ENCODE results near the gene EMP3. TPM values are rescaled to one million over a fixed set of nuclear protein-coding genes. Genes with fewer than 3 reads are reported as not detected.

Gene EMP3
- total and polyA plus RNA-seq, 9 of the 15 experiments (the other 6 are each of a cell fraction or from before 2014, with no cell fraction given), result 123 to 386 (median 296) TPM

DNA sequence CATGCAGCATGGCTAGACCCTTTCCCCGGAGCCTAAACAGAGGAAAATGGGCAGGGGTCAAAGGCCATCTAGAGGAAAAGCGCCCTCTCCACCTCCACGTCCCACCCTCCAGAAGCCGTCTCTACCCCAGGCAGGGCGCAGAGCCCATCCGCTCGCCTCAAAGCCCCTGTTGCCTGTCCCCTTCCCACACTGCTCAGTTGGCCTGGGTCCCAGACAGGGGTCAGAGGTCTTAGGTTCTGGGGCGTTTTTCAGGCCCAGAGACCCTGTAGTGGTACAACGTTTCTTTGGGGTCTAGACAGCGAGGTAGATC is 38.1 kb downstream of the EMP3 start:
- DNase-seq (ENCODE audit: extremely low read depth in 1 of 4, low spot score in 3 of 4) (peak in 1 of 4 experiments; percentile 23), ATAC-seq (peak; percentile 9), FAIRE-seq (no peak)
- 0% methylated on average over 10 of the region's 10 CpGs for WGBS (ENCODE audit: insufficient coverage, low coverage, missing lambda C conversion rate)
- peak overlapping the region; percentile 52 for H3K4me3 ChIP-seq
- peak overlapping the region; percentile 93 for H2AFZ ChIP-seq (ENCODE audit: low read depth, low read length)
- CTCF ChIA-PET (ENCODE audit: low intra/inter-chr PET ratio), result no interaction called here
- intact Hi-C loops (cut with micrococcal nuclease), result loop anchor here (5.0 kb wide), 1 partner anchor 41 kb away; a partner anchor contains a TSS
- peaks cover 8 to 25% of the 10 kb centered on the region in 2 experiments for H3K4me1 ChIP-seq (replicated peaks in 1 of 2; ENCODE audit: control insufficient read depth in 2 of 2, insufficient read depth in 2 of 2, low read length in 2 of 2)
- TSS peak; percentile 86 for BruUV-seq (replicated peaks)
- peak overlapping the region; percentile 96 for H3K27ac ChIP-seq (ENCODE audit: extremely low read depth, low read depth, low read length)
- H3K79me2 ChIP-seq (ENCODE audit: control insufficient read depth, insufficient read depth, low read length), result peaks cover 4% of the 10 kb centered on the region; the same call in 1 of the 3 replicates
- in situ Hi-C loops (cut with MboI), result no loop called here
- peaks cover 3% of the 10 kb centered on the region; the same call in 2 of the 3 replicates for H3K36me3 ChIP-seq (ENCODE audit: control insufficient read depth, insufficient read depth, low read length)
- peak overlapping the region; percentile 93 to 96 for H3K9ac ChIP-seq (ENCODE audit: insufficient read depth in 1 of 2, low read depth in 2 of 2, low read length in 2 of 2)
- H4K20me1 ChIP-seq (replicated peaks; ENCODE audit: control insufficient read depth, insufficient read depth, low read length), result no peaks in the 10 kb centered on the region
- H3K4me2 ChIP-seq (ENCODE audit: insufficient read depth, low read length), result peak overlapping the region; percentile 98
- H3K9me1 ChIP-seq (ENCODE audit: control insufficient read depth, insufficient read depth, low read length), result no peaks in the 10 kb centered on the region
- POLR2A ChIA-PET, result interaction anchor here (0.6 to 2.5 kb wide), 14 partner anchors 9 to 1453 kb away, joined by 3 to 13 read pairs (median 4); partner anchors contain the start of gene KDELR1
- no peaks in the 10 kb centered on the region for H3K27me3 ChIP-seq (ENCODE audit: control insufficient read depth in 2 of 2, insufficient read depth in 2 of 2, low read length in 2 of 2)
- no peaks in the 10 kb centered on the region for H3K9me3 ChIP-seq (replicated peaks; ENCODE audit: control insufficient read depth, insufficient read depth, low read depth, low read length)
- TF ChIP-seq NR2C2 (CRISPR knock-in tag; IDR thresholded peaks at IDR 0.05), result peak; percentile 83
- peak; percentile 98 for TF ChIP-seq NR2C2 (tag; IDR thresholded peaks at IDR 0.05)
- TF ChIP-seq ZNF551 (CRISPR knock-in tag; IDR thresholded peaks at IDR 0.05), result no peak
- TF ChIP-seq TOE1 (IDR thresholded peaks at IDR 0.05; ENCODE audit: borderline replicate concordance), result peak; percentile 55; the same call in 1 of the 2 replicates
- TF ChIP-seq TOE1 (CRISPR knock-in tag; IDR thresholded peaks at IDR 0.05; ENCODE audit: borderline replicate concordance, low read depth), result 0 out of 2 replicates have a peak, but pooled peaks have one; percentile 11
- no peak for TF ChIP-seq ZNF699 (CRISPR knock-in tag; IDR thresholded peaks at IDR 0.05; ENCODE audit: insufficient replicate concordance)
- peak; percentile 32; the same call in 1 of the 2 replicates for TF ChIP-seq PHB (CRISPR knock-in tag; IDR thresholded peaks at IDR 0.05)
- TF ChIP-seq MTA2 (IDR thresholded peaks at IDR 0.05; ENCODE audit: low read depth), result peak; percentile 26; the same call in 1 of the 2 replicates
- peak; percentile 6; the same call in 1 of the 2 replicates for TF ChIP-seq TCF3 (CRISPR knock-in tag; IDR thresholded peaks at IDR 0.05)
- TF ChIP-seq ZNF217 (CRISPR knock-in tag; IDR thresholded peaks at IDR 0.05), result no peak
- 0 out of 2 replicates have a peak, but pooled peaks have one; percentile 9 for TF ChIP-seq ETV1 (tag; conservative IDR thresholded peaks at IDR 0.05; ENCODE audit: low read depth)
- TF ChIP-seq XRCC5 (IDR thresholded peaks at IDR 0.05; ENCODE audit: low read depth, low read length), result 0 out of 2 replicates have a peak, but pooled peaks have one; percentile 48
- TF ChIP-seq, protein P1, sequence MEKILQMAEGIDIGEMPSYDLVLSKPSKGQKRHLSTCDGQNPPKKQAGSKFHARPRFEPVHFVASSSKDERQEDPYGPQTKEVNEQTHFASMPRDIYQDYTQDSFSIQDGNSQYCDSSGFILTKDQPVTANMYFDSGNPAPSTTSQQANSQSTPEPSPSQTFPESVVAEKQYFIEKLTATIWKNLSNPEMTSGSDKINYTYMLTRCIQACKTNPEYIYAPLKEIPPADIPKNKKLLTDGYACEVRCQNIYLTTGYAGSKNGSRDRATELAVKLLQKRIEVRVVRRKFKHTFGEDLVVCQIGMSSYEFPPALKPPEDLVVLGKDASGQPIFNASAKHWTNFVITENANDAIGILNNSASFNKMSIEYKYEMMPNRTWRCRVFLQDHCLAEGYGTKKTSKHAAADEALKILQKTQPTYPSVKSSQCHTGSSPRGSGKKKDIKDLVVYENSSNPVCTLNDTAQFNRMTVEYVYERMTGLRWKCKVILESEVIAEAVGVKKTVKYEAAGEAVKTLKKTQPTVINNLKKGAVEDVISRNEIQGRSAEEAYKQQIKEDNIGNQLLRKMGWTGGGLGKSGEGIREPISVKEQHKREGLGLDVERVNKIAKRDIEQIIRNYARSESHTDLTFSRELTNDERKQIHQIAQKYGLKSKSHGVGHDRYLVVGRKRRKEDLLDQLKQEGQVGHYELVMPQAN (IDR thresholded peaks at IDR 0.05; ENCODE audit: borderline replicate concordance), result peak; percentile 50; the same call in 1 of the 2 replicates
- no peak for TF ChIP-seq KLF10 (CRISPR knock-in tag; IDR thresholded peaks at IDR 0.05)
- TF ChIP-seq SRSF7 (optimal IDR thresholded peaks at IDR 0.05; ENCODE audit: low read depth, low read length), result no peak
- TF ChIP-seq CHD1 (IDR thresholded peaks at IDR 0.05; ENCODE audit: low read length), result peak; percentile 89
- TF ChIP-seq ZSCAN29 (IDR thresholded peaks at IDR 0.05), result 0 out of 2 replicates have a peak, but pooled peaks have one; percentile 40
- peak; percentile 81; the same call in 1 of the 2 replicates for TF ChIP-seq ZNF589 (CRISPR knock-in tag; IDR thresholded peaks at IDR 0.05; ENCODE audit: low read depth)
- no peak for TF ChIP-seq ZC3H8 (IDR thresholded peaks at IDR 0.05)
- TF ChIP-seq DPF2 (IDR thresholded peaks at IDR 0.05), result peak; percentile 49
- no peak for TF ChIP-seq JUND (IDR thresholded peaks at IDR 0.05; ENCODE audit: borderline replicate concordance, low read depth, low read length)
- TF ChIP-seq JUND (tag; IDR thresholded peaks at IDR 0.05; ENCODE audit: borderline replicate concordance, low read depth, low read length), result 0 out of 3 replicates have a peak, but pooled peaks have one; percentile 8
- peak; percentile 17 for TF ChIP-seq SMAD1 (IDR thresholded peaks at IDR 0.05; ENCODE audit: low read depth, low read length, partially characterized antibody)
- 0 out of 2 replicates have a peak, but pooled peaks have one; percentile 12 for TF ChIP-seq HDAC2 (IDR thresholded peaks at IDR 0.05)
- TF ChIP-seq ZFX (CRISPR knock-in tag; IDR thresholded peaks at IDR 0.05), result peak; percentile 49; the same call in 1 of the 2 replicates

All from K562 (cell line).